HG03439 (cell line): ENCODE results near the gene WRAP53.

ENCODE experiments used
- ATAC-seq: cut with Tn5 transposase; IDR thresholded peaks from one replicate; pipeline ENCODE4 v1.9.1; 2021; ENCODE audit warnings: mild to moderate bottlenecking, moderate library complexity; ENCODE audit not compliant: unreplicated experiment

The WRAP53 gene

DNA sequence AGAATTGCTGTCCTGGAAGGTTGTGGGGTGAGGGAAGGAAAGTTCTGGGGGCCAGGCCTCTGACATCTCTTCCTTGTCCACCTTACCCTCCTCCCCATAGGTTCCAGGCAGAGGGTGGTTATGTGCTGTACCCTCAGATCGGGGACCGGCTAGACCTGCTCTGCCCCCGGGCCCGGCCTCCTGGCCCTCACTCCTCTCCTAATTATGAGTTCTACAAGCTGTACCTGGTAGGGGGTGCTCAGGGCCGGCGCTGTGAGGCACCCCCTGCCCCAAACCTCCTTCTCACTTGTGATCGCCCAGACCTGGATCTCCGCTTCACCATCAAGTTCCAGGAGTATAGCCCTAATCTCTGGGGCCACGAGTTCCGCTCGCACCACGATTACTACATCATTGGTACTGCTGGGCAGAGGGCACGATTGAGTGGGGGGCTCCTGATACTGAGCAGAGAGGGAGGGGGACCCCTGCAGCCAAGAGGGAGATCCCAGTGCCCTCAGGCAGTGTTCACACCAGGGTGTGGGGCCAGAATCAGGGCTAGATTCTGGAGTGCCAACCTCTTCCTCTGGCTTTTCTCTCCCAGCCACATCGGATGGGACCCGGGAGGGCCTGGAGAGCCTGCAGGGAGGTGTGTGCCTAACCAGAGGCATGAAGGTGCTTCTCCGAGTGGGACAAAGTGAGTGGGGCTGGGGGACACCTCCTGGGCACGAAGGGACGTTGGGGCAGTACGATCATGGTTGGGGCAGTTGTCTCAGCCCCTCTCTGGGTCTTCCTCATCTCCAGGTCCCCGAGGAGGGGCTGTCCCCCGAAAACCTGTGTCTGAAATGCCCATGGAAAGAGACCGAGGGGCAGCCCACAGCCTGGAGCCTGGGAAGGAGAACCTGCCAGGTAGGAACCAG, 19.8 kb downstream of the WRAP53 start:
- ATAC-seq: no peak

DNA sequence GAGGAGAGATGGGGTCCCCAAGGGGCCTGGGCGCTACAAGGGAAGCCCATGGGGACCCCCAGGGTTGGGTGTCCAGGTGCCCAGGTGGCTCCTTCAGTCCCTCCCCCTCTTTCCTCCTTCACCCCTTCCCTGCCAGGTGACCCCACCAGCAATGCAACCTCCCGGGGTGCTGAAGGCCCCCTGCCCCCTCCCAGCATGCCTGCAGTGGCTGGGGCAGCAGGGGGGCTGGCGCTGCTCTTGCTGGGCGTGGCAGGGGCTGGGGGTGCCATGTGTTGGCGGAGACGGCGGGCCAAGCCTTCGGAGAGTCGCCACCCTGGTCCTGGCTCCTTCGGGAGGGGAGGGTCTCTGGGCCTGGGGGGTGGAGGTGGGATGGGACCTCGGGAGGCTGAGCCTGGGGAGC, 20.8 kb downstream of the WRAP53 start:
- ATAC-seq: no peak

DNA sequence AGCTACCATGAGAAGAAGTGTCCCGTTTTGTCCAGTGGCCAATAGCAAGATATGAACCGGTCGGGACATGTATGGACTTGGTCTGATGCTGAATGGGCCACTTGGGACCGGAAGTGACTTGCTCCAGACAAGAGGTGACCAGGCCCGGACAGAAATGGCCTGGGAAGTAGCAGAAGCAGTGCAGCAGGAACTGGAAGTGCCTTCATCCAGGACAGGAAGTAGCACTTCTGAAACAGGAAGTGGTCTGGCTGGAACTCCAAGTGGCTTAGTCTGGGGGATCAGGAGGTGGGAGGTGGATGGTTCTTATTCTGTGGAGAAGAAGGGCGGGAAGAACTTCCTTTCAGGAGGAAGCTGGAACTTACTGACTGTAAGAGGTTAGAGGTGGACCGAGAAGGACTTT, 22.0 kb downstream of the WRAP53 start:
- ATAC-seq: no peak

- ATAC-seq: no peak
Measured at GRCh38 chr17:7711051-7711755, 22.9 kb downstream of the WRAP53 start.

DNA sequence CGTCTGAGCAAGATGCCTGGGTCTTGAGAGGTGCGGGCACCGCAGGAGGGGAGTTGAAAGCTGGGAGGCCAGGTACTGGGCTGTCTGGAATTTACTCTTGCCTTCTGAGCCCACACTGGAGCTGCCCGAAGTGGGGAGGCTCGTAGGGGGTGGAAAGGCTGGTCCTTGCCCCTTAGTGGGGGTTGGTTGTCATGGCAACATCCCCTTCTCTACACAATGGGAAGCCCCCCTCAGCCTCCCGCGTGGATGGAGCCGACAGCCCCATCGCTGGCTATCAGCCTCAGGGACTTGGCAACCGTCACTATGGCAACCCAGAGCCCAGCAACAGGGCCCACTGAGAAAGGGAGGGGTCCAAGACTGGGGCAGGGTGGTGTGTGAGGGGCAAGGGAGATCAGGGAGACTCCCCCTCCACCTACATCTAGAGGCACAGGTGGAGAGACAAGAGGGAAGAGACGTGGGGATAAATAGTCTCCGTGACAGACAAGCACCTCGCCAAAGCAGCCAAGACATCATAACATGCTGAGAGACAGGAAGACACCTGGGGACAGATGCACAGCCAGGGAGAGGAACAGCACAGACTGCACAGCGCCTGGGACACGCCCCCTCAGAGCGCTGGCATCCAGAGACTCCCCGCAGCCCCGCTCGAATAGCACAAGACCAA, 24.0 kb downstream of the WRAP53 start:
- ATAC-seq: no peak

GRCh38 chr17:7713782-7714181, 25.5 kb downstream of the WRAP53 start:
- no peak for ATAC-seq

DNA sequence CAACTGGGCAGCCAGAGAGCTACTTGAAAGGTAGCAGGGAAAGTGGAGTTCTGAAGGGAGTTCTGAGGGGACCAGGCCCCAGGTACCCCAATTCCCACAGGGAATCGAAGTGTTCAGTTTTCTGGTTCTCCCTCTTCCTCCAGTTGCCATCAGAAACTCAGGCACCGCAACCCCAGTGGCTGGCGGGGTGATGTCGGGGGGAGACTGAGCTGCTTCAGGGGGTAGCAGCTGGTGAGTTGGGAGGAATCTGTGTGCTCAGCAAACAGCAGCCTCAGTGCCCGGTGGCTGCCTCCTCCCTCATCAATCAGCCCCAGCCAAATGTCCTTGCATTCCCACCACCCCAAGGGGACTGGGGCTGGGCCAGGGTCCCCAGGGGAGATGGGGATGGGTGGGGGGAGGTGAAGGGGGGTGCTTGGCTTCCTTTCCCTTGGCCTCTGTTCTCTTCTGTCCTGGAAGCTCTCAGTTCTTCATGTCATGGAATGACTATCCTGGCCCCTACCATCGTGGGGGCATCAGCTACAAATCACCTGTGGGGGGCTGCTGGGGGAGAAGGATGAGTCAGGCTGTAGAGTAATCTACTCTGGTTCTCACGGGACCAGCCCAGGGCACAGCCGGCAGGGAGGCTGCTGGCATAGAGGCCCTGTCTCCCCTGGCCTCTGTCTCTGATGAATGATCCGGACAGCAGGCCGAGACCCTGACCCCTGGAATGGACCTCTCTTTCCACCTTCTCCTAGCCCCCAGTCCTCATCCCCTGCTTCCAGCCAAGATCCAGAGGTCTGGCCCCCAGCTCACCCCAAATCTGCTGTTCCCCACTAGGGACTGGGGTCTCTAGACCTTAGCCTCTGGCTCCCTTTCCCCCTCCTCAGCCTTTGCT, 26.7 kb downstream of the WRAP53 start:
- no peak for ATAC-seq

- no peak for ATAC-seq
Measured at GRCh38 chr17:7715936-7716886, 27.9 kb downstream of the WRAP53 start.

- ATAC-seq: no peak
Measured at GRCh38 chr17:7716901-7717755, 28.9 kb downstream of the WRAP53 start, which contains the start of gene DNAH2. Gene DNAH2, plus strand, starts transcription at chr17:7717744. Its CDS starts 1,991 bp downstream, at chr17:7719735.

DNA sequence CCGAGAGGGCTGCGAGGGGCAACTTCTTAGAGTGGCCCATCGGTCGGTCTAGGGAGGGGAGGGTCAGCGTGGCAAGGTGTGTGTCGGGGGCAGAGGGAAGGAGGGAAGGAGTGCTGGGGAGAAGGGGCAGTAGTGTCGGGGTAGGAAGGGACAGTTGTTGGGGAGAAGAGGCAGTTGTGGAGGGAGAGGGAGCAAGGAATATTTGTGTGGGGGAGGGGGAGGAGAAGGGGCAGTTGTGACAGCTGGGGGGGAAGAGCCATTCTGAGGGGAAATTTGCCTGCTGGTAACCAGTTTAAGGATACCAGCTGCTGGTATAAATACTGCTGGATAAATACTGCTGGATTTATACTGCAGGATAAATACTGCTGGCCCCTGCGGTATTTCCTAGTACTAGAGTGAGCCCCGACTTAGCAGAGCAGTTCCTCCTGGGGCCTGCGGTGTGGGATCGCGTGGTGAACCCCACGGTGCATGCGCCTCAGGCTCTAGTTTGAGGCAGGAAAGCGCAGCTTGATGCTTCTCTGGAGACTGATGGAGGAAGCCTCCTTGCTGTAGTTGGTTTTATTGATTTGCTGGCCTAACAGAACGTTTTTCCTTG, 29.6 kb downstream of the WRAP53 start:
- ATAC-seq: no peak

DNA sequence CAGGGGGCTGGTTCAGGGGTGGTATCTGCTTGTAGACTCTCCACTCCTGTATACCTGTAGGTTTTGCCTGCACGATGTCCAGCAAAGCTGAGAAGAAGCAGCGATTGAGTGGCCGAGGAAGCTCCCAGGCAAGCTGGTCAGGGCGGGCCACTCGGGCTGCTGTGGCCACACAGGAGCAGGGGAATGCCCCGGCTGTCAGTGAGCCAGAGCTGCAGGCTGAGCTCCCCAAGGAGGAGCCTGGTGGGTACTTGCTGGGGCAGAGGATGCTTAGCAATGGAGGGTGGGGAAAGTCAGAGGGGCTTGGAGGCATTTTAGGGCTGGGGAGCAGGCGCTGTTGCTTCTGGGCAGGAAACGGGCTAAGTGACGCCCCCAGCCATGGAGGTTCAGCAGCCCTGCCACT, 31.4 kb downstream of the WRAP53 start:
- ATAC-seq: no peak

GRCh38 chr17:7720125-7720524, 31.8 kb downstream of the WRAP53 start:
- no peak for ATAC-seq

- no peak for ATAC-seq
Measured at GRCh38 chr17:7721612-7722011, 33.3 kb downstream of the WRAP53 start.

- ATAC-seq: no peak
Measured at GRCh38 chr17:7727886-7728285, 39.6 kb downstream of the WRAP53 start.

GRCh38 chr17:7729816-7730215, 41.5 kb downstream of the WRAP53 start:
- no peak for ATAC-seq

DNA sequence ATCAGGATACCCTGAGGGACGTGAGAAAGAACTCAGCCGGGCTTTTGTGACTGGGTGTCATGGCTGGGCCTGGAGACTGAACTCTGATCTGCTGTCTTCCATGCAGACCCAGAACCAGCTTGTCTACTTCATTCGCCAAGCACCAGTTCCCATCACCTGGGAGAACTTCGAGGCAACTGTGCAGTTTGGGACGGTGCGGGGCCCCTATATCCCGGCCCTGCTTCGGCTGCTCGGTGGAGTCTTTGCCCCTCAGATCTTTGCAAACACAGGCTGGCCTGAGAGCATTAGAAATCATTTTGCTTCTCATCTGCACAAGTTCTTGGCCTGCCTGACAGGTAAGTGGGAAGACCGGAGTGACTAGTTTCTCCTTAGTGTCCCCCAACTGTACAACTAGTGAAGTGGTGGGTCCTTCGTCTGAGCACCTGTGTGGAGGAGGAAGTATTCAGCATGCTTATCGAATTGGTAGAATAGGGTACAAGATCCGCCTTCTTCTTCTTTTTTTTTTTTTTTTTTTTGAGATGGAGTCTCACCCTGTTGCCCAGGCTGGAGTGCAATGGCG, 44.8 kb downstream of the WRAP53 start:
- no peak for ATAC-seq

- no peak for ATAC-seq
Measured at GRCh38 chr17:7737601-7738000, 49.3 kb downstream of the WRAP53 start.

DNA sequence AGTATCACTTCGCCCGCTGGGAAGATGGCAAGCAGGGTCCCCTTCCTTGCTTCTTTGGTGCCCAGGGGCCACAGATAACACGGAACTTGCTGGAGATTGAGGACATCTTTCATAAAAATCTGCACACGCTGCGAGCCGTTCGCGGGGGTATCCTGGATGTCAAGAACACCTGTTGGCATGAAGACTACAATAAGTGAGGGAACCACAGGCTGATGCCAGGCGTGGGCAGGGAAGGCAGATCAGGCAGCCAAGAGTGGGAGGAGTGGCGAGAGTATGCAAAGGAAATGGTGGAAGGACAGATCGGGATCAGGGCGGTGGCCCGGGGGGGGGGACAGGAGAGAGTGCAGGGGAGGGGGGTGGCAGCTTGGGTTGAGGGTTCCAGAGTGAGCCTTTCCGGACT, 51.5 kb downstream of the WRAP53 start:
- ATAC-seq: no peak
